Measurements from ENCODE around the gene KNSTRN.

GRCh38 chr15:40427188-40427587, 44.7 kb downstream of the KNSTRN start:
- TF ChIP-seq MXI1 (IDR thresholded peaks at IDR 0.05; ENCODE audit: borderline replicate concordance, low read depth, low read length) (no peak), CTCF (conservative IDR thresholded peaks at IDR 0.05; ENCODE audit: low read depth, low read length) (no peak), USF2 (IDR thresholded peaks at IDR 0.05; ENCODE audit: low read depth, low read length) (no peak), SMC3 (IDR thresholded peaks at IDR 0.05; ENCODE audit: low read depth, low read length) (no peak), POLR2A (IDR thresholded peaks at IDR 0.05; ENCODE audit: low read depth, low read length) (no peak), RCOR1 (IDR thresholded peaks at IDR 0.05; ENCODE audit: insufficient replicate concordance, low read length) (no peak), CEBPB (IDR thresholded peaks at IDR 0.05; ENCODE audit: low read depth, low read length) (no peak)
